Effector CD8-positive, alpha-beta T cell (primary cell): ENCODE data around the gene ASPG.
"Not testable (repeated sequence)": the region's sequence is repeated elsewhere in the genome, so short reads cannot be mapped to it uniquely, and the experiment has no call there.

ENCODE experiments used
- DNase-seq: peaks from one replicate; lab custom pipeline; 2025; lab: John Stamatoyannopoulos, UW

The ASPG gene

DNA sequence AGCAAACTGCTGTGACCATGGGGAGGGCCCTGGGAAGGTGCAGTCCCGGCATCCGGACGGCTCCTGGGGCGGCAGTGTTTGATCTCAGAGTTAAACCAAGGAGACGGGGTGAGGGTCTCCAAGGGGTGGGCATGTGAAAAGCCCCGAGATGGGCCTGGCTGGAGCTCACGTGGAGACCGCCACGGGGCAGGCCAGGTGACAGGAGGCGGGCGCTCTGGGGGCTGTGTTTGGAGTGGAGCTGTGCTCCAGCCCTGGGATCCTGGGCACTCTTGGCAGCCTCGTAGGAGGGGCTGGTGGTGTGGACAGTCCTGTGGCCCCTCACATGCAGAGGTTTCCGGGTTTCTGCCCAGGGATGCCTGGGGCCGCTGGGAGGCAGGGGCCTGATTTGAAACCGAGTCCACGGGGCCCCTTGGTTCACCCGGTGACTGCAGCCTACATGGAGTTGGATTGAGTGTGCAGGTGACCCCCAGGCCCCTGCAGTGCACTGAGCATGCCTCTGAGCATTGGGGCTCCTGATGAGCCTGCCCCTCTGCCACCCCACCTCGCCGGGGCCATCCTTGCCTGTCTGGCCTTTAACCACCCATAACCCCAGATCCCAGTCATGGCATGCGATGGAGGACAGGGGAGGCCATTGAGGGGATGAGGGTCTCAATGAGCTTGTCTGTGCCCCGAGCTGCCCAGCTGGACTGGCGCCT is 61.3 kb downstream of the ASPG start:
- DNase-seq, result no peak

DNA sequence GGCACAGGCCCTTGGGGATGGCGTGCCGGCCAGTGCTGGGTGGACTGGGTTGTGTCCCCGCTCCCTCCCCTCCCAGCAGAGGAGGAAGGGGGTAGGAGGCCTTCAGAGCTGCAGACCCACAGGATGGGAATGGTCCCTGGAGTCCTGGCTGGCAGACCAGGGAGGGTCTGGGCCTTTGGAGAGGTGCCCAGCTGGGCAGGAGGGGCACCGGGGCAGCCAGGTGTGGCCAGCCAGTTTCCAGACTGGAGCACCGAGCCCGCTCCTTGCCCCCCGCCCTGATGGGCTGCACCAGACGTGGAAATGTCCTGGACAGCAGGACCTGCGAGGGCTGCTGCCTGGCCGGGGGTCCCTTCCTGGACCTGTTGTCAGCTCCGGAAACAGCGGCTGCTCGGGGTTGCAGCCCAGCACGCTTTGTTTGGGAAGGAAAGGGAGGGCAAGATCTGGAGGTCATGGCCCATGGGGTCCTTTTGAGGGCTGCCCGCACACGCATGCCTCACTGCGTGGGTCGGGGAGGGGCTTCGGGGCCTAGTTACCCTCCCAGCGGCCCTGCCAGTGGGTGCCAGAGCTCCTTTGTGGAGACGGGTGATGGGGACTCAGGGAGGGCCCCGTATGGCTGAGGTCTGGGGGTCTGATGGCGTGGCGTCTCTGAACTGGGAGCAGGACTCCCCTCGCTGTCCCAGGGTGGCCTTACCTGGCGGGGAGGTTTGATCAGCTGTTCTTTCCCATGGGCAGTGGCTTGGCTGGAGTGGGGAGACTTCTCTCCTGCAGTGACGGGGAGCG is 62.0 kb downstream of the ASPG start:
- DNase-seq, result no peak

DNA sequence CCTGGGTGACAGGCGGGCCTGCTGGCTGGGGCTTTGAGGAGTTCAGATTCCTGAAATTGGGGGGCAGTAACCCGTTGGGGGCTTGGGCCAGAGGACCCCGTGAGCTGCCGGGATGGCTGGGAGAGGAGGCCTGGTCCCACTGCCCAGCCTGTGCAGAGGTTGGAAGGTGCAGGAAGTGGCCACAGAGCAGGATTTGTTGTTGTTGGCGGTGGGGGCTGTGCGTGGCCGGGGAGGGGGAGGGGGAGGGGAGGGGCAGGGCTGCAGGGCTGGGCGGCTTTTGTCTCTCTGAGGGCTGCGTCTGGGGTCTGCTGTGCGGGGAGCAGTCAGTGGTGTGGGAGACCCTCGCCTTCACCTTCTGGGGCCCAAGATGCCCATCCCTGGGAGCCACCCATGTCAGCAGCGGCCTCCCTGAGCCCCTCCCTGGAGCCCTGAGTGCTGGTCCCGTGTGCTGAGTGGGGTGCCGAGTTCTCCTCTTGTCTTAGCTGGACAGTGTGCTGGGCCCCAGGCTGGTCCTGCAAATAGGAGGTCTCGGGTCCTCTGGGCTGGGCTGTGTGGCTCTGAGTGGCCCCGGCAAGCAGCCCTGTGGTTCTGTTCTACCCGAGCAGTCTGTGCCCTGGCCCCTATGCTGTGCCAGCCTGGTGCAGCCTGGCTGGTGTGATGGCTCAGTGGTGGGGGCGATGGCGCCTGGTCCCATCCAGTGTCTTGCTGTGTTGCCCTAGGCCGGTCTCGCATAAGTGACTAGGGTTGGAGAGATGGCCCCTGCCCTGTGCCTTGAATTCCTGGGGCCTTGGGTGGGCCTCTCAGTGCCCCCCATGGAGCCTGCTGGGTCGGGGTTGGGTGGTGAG is 63.2 kb downstream of the ASPG start:
- no peak for DNase-seq

DNA sequence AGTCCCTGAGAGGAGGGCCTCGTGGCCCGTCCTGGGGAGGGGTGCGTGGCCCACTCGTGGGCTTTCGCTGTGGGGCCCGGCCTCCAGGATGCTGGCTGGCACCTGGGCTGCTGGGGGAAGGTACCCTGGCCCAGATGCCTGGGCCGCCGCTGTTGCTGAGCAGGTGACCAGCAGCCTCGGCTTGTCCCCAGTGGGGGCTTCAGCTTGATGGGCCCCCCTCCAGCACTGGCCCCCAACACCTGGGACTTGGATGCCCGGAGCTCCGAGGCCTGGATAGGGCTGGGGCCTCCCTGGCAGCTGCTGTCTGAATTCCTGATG is 63.7 kb downstream of the ASPG start:
- no peak for DNase-seq

DNA sequence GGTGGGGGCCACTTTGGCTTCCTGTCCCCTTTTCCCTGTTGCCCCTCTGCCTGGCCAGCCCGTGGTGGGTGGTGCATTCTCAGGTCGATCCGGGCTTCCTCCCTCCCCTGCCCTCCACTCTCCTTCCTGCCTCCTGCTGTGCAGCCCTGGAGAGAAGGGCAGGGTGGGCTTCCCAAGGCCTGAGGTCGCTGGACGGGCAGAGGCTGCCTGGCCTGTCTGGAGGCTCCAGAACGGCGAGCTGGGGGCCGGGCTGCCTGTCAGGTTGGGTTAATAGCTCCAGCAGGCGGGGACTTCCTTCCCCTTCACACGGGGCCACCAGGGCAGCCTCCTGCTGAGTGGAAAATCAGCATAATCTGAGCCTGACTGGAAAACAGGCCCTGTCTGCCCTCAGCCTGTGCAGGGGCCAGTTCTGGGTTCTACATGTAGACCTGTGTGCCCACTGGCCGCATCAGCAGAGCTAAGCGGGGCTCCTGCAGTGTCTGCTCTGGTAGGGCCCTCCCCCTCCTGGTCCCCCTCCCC is 64.2 kb downstream of the ASPG start:
- no peak for DNase-seq

DNA sequence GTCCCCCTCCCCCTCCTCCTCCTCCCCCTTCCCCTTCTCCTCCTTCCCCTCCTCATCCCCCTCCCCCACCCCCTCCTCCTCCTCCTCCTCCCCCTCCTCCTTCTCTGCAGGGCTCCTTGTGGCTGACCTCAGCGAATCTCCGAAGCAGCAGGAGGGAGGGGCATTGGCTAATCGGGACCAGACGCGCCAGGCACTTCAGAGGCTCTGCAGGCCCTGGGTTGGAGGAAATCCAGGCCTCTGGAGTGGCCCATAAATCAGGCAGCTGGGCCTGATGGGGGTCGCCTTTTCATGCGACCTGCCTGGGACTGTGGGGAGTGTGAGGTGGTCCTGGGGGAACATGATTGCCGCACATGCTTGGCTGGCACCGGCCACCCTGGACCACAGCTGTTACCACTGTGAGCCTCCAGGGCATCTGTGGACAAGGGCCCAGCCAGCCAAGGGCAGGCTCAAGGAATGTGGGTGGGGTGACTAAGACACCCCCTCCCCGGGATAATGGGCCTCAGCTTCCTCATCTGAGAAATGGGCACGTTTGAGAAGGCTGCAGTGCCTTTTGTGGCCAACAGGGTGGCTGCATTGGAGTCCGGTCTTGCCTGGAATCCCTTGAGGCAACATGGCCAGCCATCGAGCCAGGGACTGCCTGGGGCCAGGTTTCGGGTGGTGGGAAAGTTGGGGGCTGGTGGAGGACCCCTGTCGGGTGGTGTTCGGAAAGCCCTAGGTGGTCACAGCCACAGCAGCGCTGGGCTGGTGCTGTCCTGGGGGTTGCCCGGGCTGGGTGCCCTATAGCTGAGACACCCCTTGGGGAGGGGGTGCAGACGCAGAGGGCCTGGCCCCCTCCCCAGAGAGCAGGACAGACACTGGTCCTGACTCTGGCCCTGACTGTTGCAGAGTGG is 64.9 kb downstream of the ASPG start:
- no peak for DNase-seq

DNA sequence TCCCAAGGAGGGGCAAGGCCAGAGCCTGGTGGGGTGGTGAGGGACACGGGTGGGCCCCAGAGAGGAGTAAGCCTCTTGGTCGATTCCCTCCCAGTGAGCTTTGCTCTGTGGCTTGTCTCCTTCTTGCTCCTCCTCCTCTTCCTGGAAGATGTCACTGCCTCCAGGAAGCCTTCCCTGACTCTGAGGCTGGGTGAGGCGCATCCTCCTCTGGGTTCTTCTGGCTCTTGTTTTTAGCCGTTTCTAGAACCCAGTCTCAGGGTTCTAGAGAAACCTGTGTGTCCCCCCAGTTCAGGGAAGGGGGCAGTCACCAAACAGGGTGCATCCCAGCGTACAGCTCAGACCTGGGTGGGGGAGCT is 65.5 kb downstream of the ASPG start:
- DNase-seq, result no peak

DNA sequence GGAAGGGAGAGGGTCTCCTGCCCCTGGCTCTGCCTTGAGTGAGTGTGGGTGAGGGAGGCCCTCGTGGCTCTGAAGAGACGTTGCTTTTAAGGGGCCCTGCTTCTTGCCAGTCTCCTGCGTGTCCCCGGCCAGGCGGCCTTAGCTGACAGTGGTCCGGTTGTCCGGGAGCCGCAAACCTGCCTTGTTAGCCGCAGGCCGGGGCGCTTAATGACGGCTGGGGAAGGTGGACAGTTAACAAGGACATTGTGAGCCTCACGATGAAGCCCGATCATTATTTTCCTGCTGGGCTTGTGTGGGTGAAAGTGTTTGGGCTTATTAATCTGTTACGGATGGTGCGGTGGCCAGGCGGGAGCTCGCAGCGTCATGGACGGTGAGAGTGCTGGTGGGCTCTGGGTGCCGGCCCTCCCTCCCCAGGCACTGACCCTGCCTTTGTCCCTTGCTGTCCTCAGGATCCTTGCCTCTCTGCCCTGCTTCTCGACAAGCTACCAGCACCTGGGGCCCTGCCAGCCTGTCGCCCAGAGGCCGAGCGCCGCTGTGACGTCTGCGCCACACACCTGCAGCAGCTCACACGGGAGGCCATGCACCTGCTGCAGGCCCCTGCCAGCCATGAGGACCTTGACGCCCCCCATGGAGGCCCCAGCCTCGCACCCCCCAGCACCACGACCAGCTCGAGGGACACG is 66.2 kb downstream of the ASPG start:
- DNase-seq, result no peak

DNA sequence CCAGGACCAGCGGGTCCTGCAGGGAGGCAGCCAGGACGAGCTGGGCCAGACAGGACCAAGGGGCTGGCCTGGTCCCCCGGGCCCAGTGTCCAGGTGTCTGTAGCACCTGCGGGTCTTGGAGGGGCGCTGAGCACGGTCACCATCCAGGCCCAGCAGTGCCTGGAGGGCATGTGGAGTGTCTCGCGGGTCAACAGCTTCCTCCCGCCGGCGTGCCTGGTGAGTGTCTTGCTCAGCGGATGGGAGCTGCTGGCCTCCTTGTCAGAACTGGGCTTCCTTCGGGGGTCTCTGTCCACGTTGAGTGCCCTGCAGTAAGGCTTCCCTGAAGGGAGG is 66.7 kb downstream of the ASPG start:
- no peak for DNase-seq

DNA sequence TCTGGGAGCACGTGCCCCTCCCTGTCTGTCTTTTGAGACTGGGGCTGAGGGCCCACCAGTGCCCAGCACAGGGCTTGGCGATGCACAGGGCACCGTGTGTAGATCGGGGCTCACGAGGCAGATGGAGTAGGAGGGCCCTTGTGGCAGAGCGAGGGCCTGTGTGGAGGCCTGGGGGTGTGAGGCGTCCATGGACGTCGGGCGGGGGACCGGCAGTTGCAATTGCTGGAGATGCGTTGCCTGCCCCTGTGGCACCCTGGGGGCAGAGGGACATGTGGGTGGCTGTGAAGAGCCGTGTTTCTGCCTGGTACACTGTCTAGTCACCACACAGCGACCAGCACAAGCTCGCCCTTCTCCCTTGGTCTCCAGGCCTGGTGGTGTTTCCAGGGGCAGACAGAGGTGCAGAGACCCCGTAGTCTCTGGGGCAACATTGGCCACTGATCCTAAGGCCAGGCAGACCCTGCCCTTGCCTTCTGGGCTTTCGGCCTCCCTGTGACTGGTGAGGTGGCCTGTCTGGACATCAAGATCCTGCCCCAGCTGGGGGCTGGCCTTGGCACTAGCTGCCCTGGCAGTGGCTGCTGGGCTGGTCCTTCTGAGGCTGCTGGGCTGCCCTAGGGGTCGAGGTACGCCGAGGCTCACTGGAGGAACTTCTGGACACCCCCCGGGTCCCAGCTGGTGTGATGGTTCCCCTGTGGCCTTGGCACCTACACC is 67.3 kb downstream of the ASPG start:
- no peak for DNase-seq

DNA sequence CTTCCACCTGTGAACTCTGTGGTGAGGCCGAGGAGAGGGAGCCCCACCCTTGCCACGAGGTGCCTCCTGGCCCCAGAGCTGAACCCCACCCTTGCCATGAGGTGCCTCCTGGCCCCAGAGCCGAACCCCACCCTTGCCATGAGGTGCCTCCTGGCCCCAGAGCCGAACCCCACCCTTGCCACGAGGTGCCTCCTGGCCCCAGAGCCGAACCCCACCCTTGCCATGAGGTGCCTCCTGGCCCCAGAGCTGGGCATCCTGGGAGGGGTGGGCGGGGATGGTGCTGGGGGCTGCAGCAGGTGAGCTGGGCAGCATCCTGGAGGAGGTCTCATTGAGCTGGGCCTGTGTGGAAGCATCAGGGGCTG is 67.9 kb downstream of the ASPG start:
- not testable (repeated sequence) for DNase-seq

DNA sequence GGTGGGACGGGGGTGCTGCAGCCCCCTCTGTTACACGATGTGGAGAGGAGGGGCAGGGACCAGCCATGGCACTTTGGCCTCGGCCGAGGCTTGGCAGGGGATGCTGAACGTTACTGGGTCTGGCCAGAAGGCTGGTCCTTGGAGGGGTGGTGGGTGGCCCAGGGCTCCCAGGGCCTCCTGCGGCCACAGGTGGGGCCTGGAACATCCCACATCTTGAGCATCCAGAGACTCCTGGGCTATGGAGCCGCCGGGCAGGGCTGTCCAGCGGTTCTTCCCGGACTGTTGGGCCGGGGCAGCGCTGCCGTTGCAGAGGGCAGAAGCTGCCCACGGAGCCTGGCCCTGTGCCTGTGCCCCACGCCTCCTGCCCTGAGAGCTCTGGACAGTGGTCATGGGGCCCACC is 68.7 kb downstream of the ASPG start:
- DNase-seq, result no peak

DNA sequence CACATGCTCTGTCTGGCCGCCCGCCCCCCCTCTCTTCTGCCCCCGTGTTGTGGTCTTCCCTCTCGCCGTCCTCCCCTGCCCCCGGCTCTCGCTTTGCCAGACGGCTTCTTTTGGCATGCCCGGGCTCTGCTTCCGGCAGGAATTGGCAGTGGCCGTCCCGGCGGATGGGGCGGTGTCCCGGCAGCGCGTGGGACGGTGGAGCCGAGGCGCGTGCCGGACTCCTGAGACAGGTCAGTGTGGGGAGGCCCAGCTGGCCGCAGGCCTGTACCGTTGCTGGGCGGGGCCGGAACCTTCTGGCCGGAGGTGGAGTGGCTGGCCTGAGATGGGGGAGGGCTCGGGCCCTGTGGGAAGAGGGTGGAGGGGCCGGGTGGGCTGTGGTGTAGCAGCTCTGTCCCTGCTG is 70.0 kb downstream of the ASPG start:
- no peak for DNase-seq

DNA sequence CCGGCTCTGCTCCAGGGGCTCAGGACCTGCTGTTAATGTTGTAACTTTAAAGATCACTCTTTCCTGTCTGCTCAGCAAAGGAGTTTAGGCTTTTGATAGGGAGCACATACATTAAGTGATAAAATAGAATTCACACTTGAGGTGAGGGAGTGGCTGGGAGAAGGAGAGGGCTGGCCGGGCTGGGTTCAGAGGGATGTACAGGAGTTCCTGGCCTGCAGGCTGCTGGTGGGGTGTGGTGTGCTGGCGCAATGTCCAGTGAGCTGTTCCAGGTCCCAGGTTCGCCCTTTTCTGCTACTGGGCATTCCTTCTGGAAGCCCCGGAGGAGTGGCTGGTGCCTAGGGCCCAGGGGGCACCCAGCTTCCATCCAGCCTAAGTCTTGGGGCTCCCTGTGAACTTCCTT is 70.6 kb downstream of the ASPG start:
- no peak for DNase-seq

DNA sequence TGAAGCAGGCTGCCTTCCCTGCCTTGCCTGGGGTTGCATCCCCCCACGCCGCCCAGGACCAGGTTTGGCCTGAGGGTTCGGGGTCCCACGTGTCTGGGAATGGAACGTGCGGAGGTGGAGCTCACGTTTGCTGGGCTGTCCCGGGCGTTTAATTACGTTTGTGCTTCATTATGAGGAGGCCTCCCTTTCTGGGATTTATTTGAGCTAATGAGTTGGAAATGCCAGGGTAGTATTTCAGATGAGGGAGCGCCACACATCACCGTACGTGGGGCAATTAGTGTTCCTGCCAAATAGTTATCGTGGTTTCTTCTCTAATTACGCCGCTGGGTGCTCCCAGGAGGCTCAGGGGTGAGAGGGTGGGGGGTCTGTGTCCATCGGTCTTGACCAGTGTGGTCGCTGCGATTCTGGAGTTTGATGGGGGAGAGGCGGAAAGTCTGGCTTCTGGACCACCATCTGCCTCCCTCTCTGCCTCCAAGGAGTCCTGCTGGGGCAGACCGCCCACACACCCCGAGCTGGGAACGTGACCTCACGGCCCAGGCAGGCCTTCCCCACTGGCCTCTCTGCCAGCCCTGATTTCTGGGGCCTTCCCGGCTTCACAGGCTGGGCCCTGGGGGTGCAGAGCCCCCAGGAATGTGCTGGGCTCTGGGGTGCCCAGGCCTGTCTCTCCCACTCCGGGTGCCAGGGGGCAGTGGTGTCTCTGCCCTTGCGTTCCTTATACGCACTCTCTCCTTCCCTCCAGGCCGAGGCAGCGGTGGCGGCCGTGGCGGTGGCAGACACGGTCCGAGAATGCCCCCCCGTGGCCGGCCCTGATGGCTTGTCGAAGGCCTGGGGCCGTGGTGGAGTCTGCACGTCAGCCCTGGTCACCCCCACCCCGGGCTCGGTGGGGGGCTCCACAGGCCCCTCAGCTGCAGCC is 71.8 kb downstream of the ASPG start:
- DNase-seq, result no peak

DNA sequence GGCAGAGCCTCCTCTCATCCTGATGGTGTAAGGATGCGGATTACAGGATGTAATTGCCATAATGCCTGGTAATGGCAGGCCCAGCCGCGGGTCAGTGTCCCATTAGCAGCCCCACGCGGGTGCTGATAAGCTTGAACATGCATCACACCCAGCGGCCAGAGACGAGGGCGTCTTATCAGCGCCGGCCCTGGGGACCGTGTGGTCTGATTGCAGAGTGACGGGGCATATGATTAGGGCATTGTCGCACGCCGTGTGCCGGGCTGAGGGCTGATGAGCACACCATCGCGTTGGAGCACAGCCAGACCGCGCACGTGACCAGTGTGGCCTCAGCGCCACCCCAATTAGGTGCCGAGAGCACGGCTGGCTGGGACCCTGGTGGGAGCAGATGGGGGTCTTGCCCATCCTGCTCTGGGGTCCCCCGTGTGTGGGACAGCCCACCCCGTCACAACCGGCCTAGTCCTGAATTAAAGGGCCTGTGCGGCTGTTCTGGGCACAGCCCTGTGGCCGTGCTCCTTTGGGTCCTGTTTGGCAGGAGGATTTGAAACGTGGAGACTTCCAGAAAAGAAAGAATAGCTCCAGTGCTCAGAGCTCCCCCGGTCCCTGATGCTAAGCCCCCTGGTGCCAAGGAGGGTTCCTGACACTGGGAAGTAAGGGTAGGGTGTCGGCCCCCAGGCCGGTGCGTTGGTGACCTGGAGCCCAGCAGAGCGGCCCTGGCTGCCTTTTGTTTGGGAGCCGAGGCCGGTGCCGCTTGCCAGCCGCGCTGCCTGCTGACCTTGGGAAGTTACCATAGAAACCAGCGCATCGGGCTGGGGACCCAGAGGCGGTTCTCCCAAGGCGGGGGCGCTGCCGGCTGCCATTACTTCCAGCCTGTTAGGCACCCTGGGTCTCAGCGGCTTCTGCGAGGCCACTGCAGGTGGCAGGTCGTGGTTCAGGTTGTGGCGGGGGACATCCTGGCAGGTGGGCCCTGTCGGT is 73.6 kb downstream of the ASPG start:
- no peak for DNase-seq

DNA sequence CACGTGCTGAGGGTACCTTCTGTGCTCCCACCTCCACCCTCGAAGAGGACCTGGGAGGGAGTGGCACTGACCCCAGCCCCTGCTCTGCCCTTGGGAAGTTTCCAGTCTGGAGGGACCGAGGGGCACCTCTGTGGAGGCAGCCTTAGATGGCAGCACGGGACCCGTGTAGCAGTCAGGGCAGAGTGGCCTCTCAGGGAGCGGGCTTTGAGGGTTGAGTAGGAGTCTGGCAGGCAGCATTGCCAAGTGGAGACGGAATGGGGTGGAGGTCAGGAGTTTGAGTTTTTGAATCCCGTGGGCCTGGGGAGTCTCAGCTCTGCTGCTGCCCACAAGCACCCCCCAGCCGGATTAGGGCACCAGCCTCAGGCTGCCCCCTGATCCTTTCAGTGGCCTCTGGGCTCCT is 74.5 kb downstream of the ASPG start:
- DNase-seq, result no peak

DNA sequence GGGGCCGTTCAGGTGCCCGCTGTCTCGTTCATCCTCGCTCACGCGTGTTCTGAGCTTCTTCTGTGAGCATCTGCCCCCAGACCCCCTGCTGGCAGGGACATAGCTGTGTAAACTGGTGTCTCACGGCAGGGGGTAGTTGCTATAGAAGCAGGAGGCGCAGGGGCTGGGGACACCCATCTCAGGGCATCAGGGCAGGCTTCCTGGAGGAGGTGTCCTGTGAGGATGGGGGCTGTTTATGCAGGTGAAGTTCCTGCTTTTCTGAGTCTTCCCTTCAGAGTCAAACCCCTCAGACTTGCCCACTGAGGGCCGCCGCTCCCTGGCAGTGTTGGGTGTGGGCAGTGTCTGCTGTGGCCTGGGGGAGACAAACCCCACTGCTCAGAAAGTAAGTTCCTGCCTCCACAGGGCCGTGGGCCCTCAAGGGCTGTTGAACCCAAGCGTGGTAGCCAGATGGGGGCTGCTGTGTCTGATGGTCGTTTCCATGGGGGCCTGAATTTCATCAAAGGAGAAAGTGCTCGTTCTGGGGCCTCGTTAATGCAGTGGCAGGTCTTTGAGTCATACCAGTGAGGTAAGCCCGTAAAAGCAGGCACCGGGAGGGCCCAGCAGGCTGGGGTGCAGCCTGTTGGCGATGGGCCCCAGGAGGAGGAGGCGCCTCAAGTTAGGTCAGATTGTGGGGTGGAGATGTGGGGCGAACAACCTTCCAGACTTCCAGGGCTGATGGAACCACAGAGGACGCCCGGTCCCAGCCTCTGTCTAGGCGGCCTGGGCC is 76.3 kb downstream of the ASPG start:
- DNase-seq, result no peak
